IMR-90 (cell line): ENCODE measurements around the gene ARSA. TPM values are rescaled to one million over a fixed set of nuclear protein-coding genes. Genes with fewer than 3 reads are reported as not detected.

ENCODE experiments used
- ATAC-seq: fragments of 200-7000 bp; cut with Tn5 transposase; 2 replicates; pipeline ENCODE4 v1.9.1; 2020; ENCODE audit warnings: low read depth, mild to moderate bottlenecking, moderate library complexity
- BruUV-seq: library from RNA; stranded (reverse); fragments of 400-500 nt; replicated peaks from 2 replicates; lab custom pipeline; 2021; lab: Mats Ljungman, UMichigan
- CTCF ChIA-PET: fragments of 300-600 bp; formaldehyde crosslinking; extraction: SDS; loops from one replicate; lab custom pipeline; 2021; ENCODE audit warnings: antibody characterized with exemption; lab: Yijun Ruan, JAX
- POLR2A ChIA-PET: fragments of 300-600 bp; sonication (Branson Sonifier 250); formaldehyde crosslinking; loops from one replicate; lab custom pipeline; 2022; ENCODE audit warnings: antibody characterized with exemption; ENCODE audit not compliant: unreplicated experiment; lab: Charles Lee
- DNase-seq: peaks from one replicate; pipeline ENCODE4 v3.0.0; 2013
- H2AFZ ChIP-seq: replicated peaks from 2 replicates; pipeline ENCODE3; 2013; ENCODE audit warnings: low read length, mild to moderate bottlenecking; ENCODE audit not compliant: poor library complexity
- H2AK5ac ChIP-seq: 2 replicates; pipeline ENCODE4 v1.6.1; 2013; ENCODE audit warnings: low read depth, low read length, inconsistent platforms
- H2AK9ac ChIP-seq: replicated peaks from 2 replicates; pipeline ENCODE3; 2013; ENCODE audit warnings: mild to moderate bottlenecking, low read depth, low read length, moderate library complexity; ENCODE audit not compliant: poor library complexity
- H2BK120ac ChIP-seq: 2 replicates; pipeline ENCODE4 v1.6.1; 2013; ENCODE audit warnings: low read depth, low read length, inconsistent platforms
- H2BK15ac ChIP-seq: 3 replicates; pipeline ENCODE4 v1.6.1; 2013; ENCODE audit warnings: low read depth, low read length, inconsistent platforms
- H2BK20ac ChIP-seq: 2 replicates; pipeline ENCODE4 v1.6.1; 2013; ENCODE audit warnings: low read depth, mild to moderate bottlenecking, inconsistent platforms, low read length, moderate library complexity
- H2BK5ac ChIP-seq: 2 replicates; pipeline ENCODE4 v1.6.1; 2013; ENCODE audit warnings: mild to moderate bottlenecking, low read depth, low read length, inconsistent platforms; ENCODE audit not compliant: poor library complexity, severe bottlenecking
- H3K14ac ChIP-seq: replicated peaks from 2 replicates; pipeline ENCODE4 v1.6.1; 2013; ENCODE audit warnings: low read depth, low read length, inconsistent platforms
- H3K18ac ChIP-seq: 2 replicates; pipeline ENCODE4 v1.6.1; 2013; ENCODE audit warnings: low read depth, low read length, control low read depth
- H3K23ac ChIP-seq: 2 replicates; pipeline ENCODE4 v1.6.1; 2013; ENCODE audit warnings: low read depth, low read length, inconsistent platforms
- H3K27ac ChIP-seq: 2 replicates; pipeline ENCODE4 v1.5.1; 2013; ENCODE audit warnings: mild to moderate bottlenecking, control low read depth, low read length; ENCODE audit not compliant: insufficient read depth
- H3K27me3 ChIP-seq: 2 replicates; pipeline ENCODE4 v1.6.1; 2013; ENCODE audit warnings: low read length; ENCODE audit not compliant: control insufficient read depth, insufficient read depth
- H3K36me3 ChIP-seq: 2 replicates; pipeline ENCODE4 v1.6.1; 2013; ENCODE audit warnings: low read length, mixed read lengths; ENCODE audit not compliant: control insufficient read depth, insufficient read depth
- H3K4ac ChIP-seq: 2 replicates; pipeline ENCODE4 v1.6.1; 2013; ENCODE audit warnings: low read depth, low read length, inconsistent platforms
- H3K4me1 ChIP-seq: 2 replicates; pipeline ENCODE4 v1.6.1; 2013; ENCODE audit warnings: low read length, mixed read lengths; ENCODE audit not compliant: control insufficient read depth, insufficient read depth
- H3K4me2 ChIP-seq: 2 replicates; pipeline ENCODE4 v1.6.1; 2013; ENCODE audit warnings: low read depth, mild to moderate bottlenecking, control low read depth, low read length, moderate library complexity
- H3K4me3 ChIP-seq: 2 replicates; pipeline ENCODE4 v1.5.1; 2013; ENCODE audit warnings: low read depth, mild to moderate bottlenecking, control low read depth, low read length, moderate library complexity; ENCODE audit not compliant: insufficient read depth
- H3K56ac ChIP-seq: 2 replicates; pipeline ENCODE4 v1.6.1; 2013; ENCODE audit warnings: low read length, inconsistent platforms; ENCODE audit not compliant: insufficient read depth; ENCODE audit errors: extremely low read depth
- H3K79me1 ChIP-seq, 2 experiments: 2 replicates each; pipeline ENCODE4 v1.6.1; 2013; ENCODE audit warnings: low read length in 2 of 2, inconsistent platforms in 1 of 2, low read depth in 1 of 2
- H3K9ac ChIP-seq: 2 replicates; pipeline ENCODE4 v1.6.1; 2013; ENCODE audit warnings: low read depth, low read length, control low read depth
- H3K9me1 ChIP-seq: 2 replicates; pipeline ENCODE4 v1.6.1; 2013; ENCODE audit warnings: low read length, inconsistent platforms; ENCODE audit not compliant: insufficient read depth
- H3K9me3 ChIP-seq: 2 replicates; pipeline ENCODE4 v1.6.1; 2013; ENCODE audit warnings: low read length; ENCODE audit not compliant: control insufficient read depth, insufficient read depth
- H4K20me1 ChIP-seq: 2 replicates; pipeline ENCODE4 v1.6.1; 2013; ENCODE audit warnings: low read length, inconsistent platforms; ENCODE audit not compliant: insufficient read depth
- H4K5ac ChIP-seq: 2 replicates; pipeline ENCODE4 v1.6.1; 2013; ENCODE audit warnings: mild to moderate bottlenecking, low read depth, low read length, control low read depth
- H4K8ac ChIP-seq, 2 experiments: 2 replicates each; pipeline ENCODE4 v1.6.1; 2013; ENCODE audit warnings: low read depth in 2 of 2, low read length in 2 of 2, control low read depth in 1 of 2, inconsistent platforms in 1 of 2
- H4K91ac ChIP-seq: 2 replicates; pipeline ENCODE4 v1.6.1; 2013; ENCODE audit warnings: low read depth, low read length, inconsistent platforms; ENCODE audit not compliant: insufficient read depth
- BHLHE40 ChIP-seq: fragments of 150-350 bp; IDR thresholded peaks from 2 replicates; pipeline ENCODE4 v1.6.1; 2016; ENCODE audit warnings: mild to moderate bottlenecking, low read depth, low read length
- CEBPB ChIP-seq: IDR thresholded peaks from 2 replicates; pipeline ENCODE4 v1.6.1; 2012; ENCODE audit warnings: low read depth, low read length, improper control_type of control experiment
- CHD1 ChIP-seq: IDR thresholded peaks from 2 replicates; pipeline ENCODE4 v1.6.1; 2012; ENCODE audit warnings: low read depth, low read length, improper control_type of control experiment
- CTCF ChIP-seq: conservative IDR thresholded peaks from 2 replicates; pipeline ENCODE4 v1.5.1; 2012; ENCODE audit warnings: mild to moderate bottlenecking, low read depth, low read length, improper control_type of control experiment
- ELK1 ChIP-seq: fragments of 150-350 bp; IDR thresholded peaks from 2 replicates; pipeline ENCODE4 v1.6.1; 2016; ENCODE audit warnings: low read depth, mild to moderate bottlenecking, low read length, moderate library complexity, borderline replicate concordance
- FOS ChIP-seq: fragments of 150-350 bp; IDR thresholded peaks from 2 replicates; pipeline ENCODE4 v1.6.1; 2016; ENCODE audit warnings: low read depth, low read length
- MAFK ChIP-seq: IDR thresholded peaks from 2 replicates; pipeline ENCODE4 v1.6.1; 2012; ENCODE audit warnings: low read depth, low read length, improper control_type of control experiment
- MAZ ChIP-seq: IDR thresholded peaks from 2 replicates; pipeline ENCODE4 v1.6.1; 2012; ENCODE audit warnings: low read depth, mild to moderate bottlenecking, low read length, improper control_type of control experiment, moderate library complexity, borderline replicate concordance
- MXI1 ChIP-seq: IDR thresholded peaks from 2 replicates; pipeline ENCODE4 v1.6.1; 2012; ENCODE audit warnings: low read depth, mild to moderate bottlenecking, low read length, moderate library complexity, borderline replicate concordance
- NFE2L2 ChIP-seq: fragments of 150-350 bp; IDR thresholded peaks from 2 replicates; pipeline ENCODE4 v1.6.1; 2016; ENCODE audit warnings: low read depth, mild to moderate bottlenecking, low read length
- POLR2A ChIP-seq: IDR thresholded peaks from 2 replicates; pipeline ENCODE4 v1.6.1; 2012; ENCODE audit warnings: mild to moderate bottlenecking, low read depth, low read length
- RAD21 ChIP-seq: IDR thresholded peaks from 2 replicates; pipeline ENCODE4 v1.6.1; 2012; ENCODE audit warnings: low read length, improper control_type of control experiment
- RCOR1 ChIP-seq: IDR thresholded peaks from 2 replicates; pipeline ENCODE4 v1.6.1; 2012; ENCODE audit warnings: mild to moderate bottlenecking, low read length, improper control_type of control experiment; ENCODE audit not compliant: insufficient replicate concordance
- RFX5 ChIP-seq: IDR thresholded peaks from 2 replicates; pipeline ENCODE4 v1.8.0; 2012; ENCODE audit warnings: low read depth, mild to moderate bottlenecking, low read length, moderate library complexity
- SMC3 ChIP-seq: fragments of 150-350 bp; IDR thresholded peaks from 2 replicates; pipeline ENCODE4 v1.6.1; 2016; ENCODE audit warnings: low read depth, mild to moderate bottlenecking, antibody characterized with exemption, low read length, moderate library complexity
- USF2 ChIP-seq: fragments of 150-350 bp; IDR thresholded peaks from 2 replicates; pipeline ENCODE4 v1.6.1; 2017; ENCODE audit warnings: mild to moderate bottlenecking, antibody characterized with exemption, low read length, low read depth
- whole genome bisulfite sequencing, 2 experiments: methylation state at CpG; one replicate each; pipeline versions ENCODE4 v1.1.5 to v1.1.7; 2013; ENCODE audit warnings: missing lambda C conversion rate in 2 of 2; ENCODE audit not compliant: insufficient read length in 1 of 2; ENCODE audit errors: extremely low coverage in 2 of 2; 5-methylcytosine and 5-hydroxymethylcytosine counted together
- dilution Hi-C: fragments of 300-500 bp; cut with HindIII; formaldehyde crosslinking; loops from one replicate; pipeline ENCODE4 v1.14.3; 2018; ENCODE audit warnings: low sequenced_read_pairs; ENCODE audit not compliant: unreplicated experiment
- in situ Hi-C: fragments of 300-500 bp; cut with MboI; formaldehyde crosslinking; loops from 3 replicates; pipeline ENCODE4 v1.14.3; 2019; ENCODE audit warnings: low sequenced_read_pairs, inconsistent platforms, mixed read lengths
- intact Hi-C: fragments of 100-400 bp; cut with micrococcal nuclease; formaldehyde crosslinking; loops from 2 replicates; pipeline ENCODE4 v1.10.0; 2022
- polyA plus RNA-seq, 3 experiments: library from polyadenylated mRNA; depleted of rRNA; stranded (reverse); fragments of >200 nt; gene quantifications; 2 replicates each; pipeline ENCODE4 v1.2.3, GENCODE V29; 2012; ENCODE audit warnings: low replicate concordance in 1 of 3
- total RNA-seq: library from RNA; depleted of rRNA; stranded (reverse); fragments of >200 nt; gene quantifications from 2 replicates; pipeline ENCODE4 v1.2.3, GENCODE V29; 2012

ARSA gene
- total and polyA plus RNA-seq, 2 of the 4 experiments (the other 2 are of a cell fraction): 3.4 to 24.2 TPM

GRCh38 chr22:50610581-50610980, 17.4 kb downstream of the ARSA start:
- no peak overlapping the region for H3K4me3 ChIP-seq
- no peaks in the 10 kb centered on the region for H3K79me1 ChIP-seq
- ChIA-PET POLR2A (no interaction called here), CTCF (no interaction called here)
- no peak overlapping the region for H4K91ac ChIP-seq
- H3K9me3 ChIP-seq: no peaks in the 10 kb centered on the region
- H2AK9ac ChIP-seq: no peak overlapping the region
- no peak overlapping the region for H3K56ac ChIP-seq
- no peak for DNase-seq
- no peak for ATAC-seq
- H3K36me3 ChIP-seq: no peaks in the 10 kb centered on the region
- TF ChIP-seq CTCF (no peak), MAZ (no peak), RFX5 (no peak), RCOR1 (no peak), FOS (no peak), RAD21 (no peak), USF2 (no peak), MAFK (no peak), MXI1 (no peak), CHD1 (no peak), SMC3 (no peak), NFE2L2 (no peak), CEBPB (no peak), BHLHE40 (no peak), ELK1 (no peak), POLR2A (no peak)
- H4K8ac ChIP-seq: no peak overlapping the region
- H3K27me3 ChIP-seq: peaks cover 59% of the 10 kb centered on the region
- H3K4ac ChIP-seq: no peak overlapping the region
- H4K20me1 ChIP-seq: no peaks in the 10 kb centered on the region; the same call in 1 of the 2 replicates
- no peak overlapping the region for H3K9ac ChIP-seq
- no peak overlapping the region for H3K23ac ChIP-seq
- no peak overlapping the region for H2BK120ac ChIP-seq
- no peak overlapping the region for H2BK5ac ChIP-seq
- intact Hi-C loops: no loop called here
- H3K9me1 ChIP-seq: no peaks in the 10 kb centered on the region
- no peak overlapping the region for H3K18ac ChIP-seq
- H3K4me1 ChIP-seq: no peaks in the 10 kb centered on the region
- 79% methylated on average over 6 of the region's 17 CpGs; no CpG with 5 or more reads in 1 of the 2 experiments for whole genome bisulfite sequencing, 2 experiments
- H2BK15ac ChIP-seq: no peak overlapping the region
- no TSS peak for BruUV-seq
- dilution Hi-C loops: no loop called here
- H2AK5ac ChIP-seq: no peak overlapping the region
- in situ Hi-C loops: no loop called here
- H3K27ac ChIP-seq: no peak overlapping the region
- no peak overlapping the region for H3K4me2 ChIP-seq
- no peak overlapping the region for H4K5ac ChIP-seq
- no peak overlapping the region for H3K14ac ChIP-seq
- H2AFZ ChIP-seq: no peak overlapping the region
- no peak overlapping the region for H2BK20ac ChIP-seq
